Neural cell (in vitro differentiated cells): ENCODE data around the gene TUBE1. TPM values are rescaled to one million over a fixed set of nuclear protein-coding genes. Genes with fewer than 3 reads are reported as not detected.

Source experiments
- H2AFZ ChIP-seq: fragments of 200-600, 300-800 bp; sonication (generic), shearing (Covaris generic); 2 replicates; pipeline ENCODE4 v1.6.0; 2014; ENCODE audit warnings: low read depth, mild to moderate bottlenecking, antibody characterized with exemption, low read length, moderate library complexity
- H3F3A ChIP-seq: fragments of 200-600 bp; shearing (Covaris generic); 2 replicates; pipeline ENCODE4 v1.6.1; 2016; ENCODE audit warnings: mild to moderate bottlenecking, moderate library complexity, mixed read lengths, antibody characterized with exemption, low read length; ENCODE audit not compliant: insufficient read depth, poor library complexity, severe bottlenecking
- H3K27ac ChIP-seq: fragments of 200-600, 300-800 bp; sonication (generic), shearing (Covaris generic); 2 replicates; pipeline ENCODE4 v1.5.1; 2014; ENCODE audit warnings: mild to moderate bottlenecking, low read length, moderate library complexity
- H3K27me3 ChIP-seq: fragments of 300-800, 200-600 bp; sonication (generic), shearing (Covaris generic); 2 replicates; pipeline ENCODE4 v1.6.0; 2014; ENCODE audit warnings: mild to moderate bottlenecking, low read depth, low read length, moderate library complexity; ENCODE audit not compliant: insufficient read depth
- H3K36me3 ChIP-seq: fragments of 300-800, 200-600 bp; sonication (generic), shearing (Covaris generic); 2 replicates; pipeline ENCODE4 v1.5.1; 2014; ENCODE audit warnings: mild to moderate bottlenecking, antibody characterized with exemption, low read length, moderate library complexity; ENCODE audit not compliant: insufficient read depth
- H3K4me2 ChIP-seq: fragments of 300-800, 200-600 bp; sonication (generic), shearing (Covaris generic); 2 replicates; pipeline ENCODE4 v1.6.0; 2014; ENCODE audit warnings: mild to moderate bottlenecking, low read length
- H3K4me3 ChIP-seq: fragments of 300-800, 200-600 bp; sonication (generic), shearing (Covaris generic); 2 replicates; pipeline ENCODE4 v1.5.1; 2014; ENCODE audit warnings: mild to moderate bottlenecking, low read length, moderate library complexity
- H3K79me2 ChIP-seq: fragments of 200-600 bp; shearing (Covaris generic); replicated peaks from 2 replicates; pipeline ENCODE4 v1.6.0; 2014; ENCODE audit warnings: mild to moderate bottlenecking, low read length, moderate library complexity; ENCODE audit not compliant: insufficient read depth
- H3K9ac ChIP-seq: fragments of 300-800, 200-600 bp; sonication (generic), shearing (Covaris generic); 2 replicates; pipeline ENCODE4 v1.6.1; 2016; ENCODE audit warnings: mild to moderate bottlenecking, low read length, mixed read lengths
- H3K9me2 ChIP-seq: fragments of 200-600 bp; shearing (Covaris generic); 2 replicates; pipeline ENCODE4 v1.6.1; 2016; ENCODE audit warnings: mild to moderate bottlenecking, low read length, mixed read lengths; ENCODE audit not compliant: insufficient read depth
- H3K9me3 ChIP-seq: fragments of 200-600, 300-800 bp; sonication (generic), shearing (Covaris generic); 2 replicates; pipeline ENCODE4 v1.6.1; 2016; ENCODE audit warnings: mild to moderate bottlenecking, mixed run types, low read length, moderate library complexity, mixed read lengths
- H4K20me1 ChIP-seq: fragments of 200-600 bp; shearing (Covaris generic); 2 replicates; pipeline ENCODE4 v1.6.1; 2016; ENCODE audit warnings: mild to moderate bottlenecking, mixed run types; ENCODE audit not compliant: insufficient read depth
- CTCF ChIP-seq: fragments of 450-650 bp; IDR thresholded peaks from 2 replicates; pipeline ENCODE4 v1.5.1; 2014; ENCODE audit warnings: antibody characterized with exemption, mild to moderate bottlenecking, moderate library complexity; ENCODE audit not compliant: poor library complexity, severe bottlenecking
- EP300 ChIP-seq: fragments of 450-650 bp; conservative IDR thresholded peaks from 2 replicates; pipeline ENCODE4 v1.6.1; 2014; ENCODE audit warnings: antibody characterized with exemption, mild to moderate bottlenecking, moderate library complexity; ENCODE audit not compliant: poor library complexity, severe bottlenecking
- EZH2 ChIP-seq: fragments of 200-600, 300-800 bp; shearing (Covaris generic), sonication (generic); IDR thresholded peaks from 2 replicates; pipeline ENCODE4 v1.6.1; 2014; ENCODE audit warnings: antibody characterized with exemption, low read length, borderline replicate concordance, mild to moderate bottlenecking; ENCODE audit not compliant: insufficient read depth, poor library complexity, severe bottlenecking
- MXI1 ChIP-seq: fragments of 450-650 bp; conservative IDR thresholded peaks from 2 replicates; pipeline ENCODE4 v1.6.1; 2014; ENCODE audit warnings: antibody characterized with exemption, mild to moderate bottlenecking; ENCODE audit not compliant: poor library complexity, severe bottlenecking
- POLR2AphosphoS5 ChIP-seq: IDR thresholded peaks from 2 replicates; pipeline ENCODE4 v1.6.1; 2012
- RAD21 ChIP-seq: fragments of 450-650 bp; conservative IDR thresholded peaks from 2 replicates; pipeline ENCODE4 v1.6.1; 2014; ENCODE audit warnings: antibody characterized with exemption, mild to moderate bottlenecking, moderate library complexity
- SMC3 ChIP-seq: fragments of 450-650 bp; conservative IDR thresholded peaks from 2 replicates; pipeline ENCODE4 v1.6.1; 2014; ENCODE audit warnings: antibody characterized with exemption, mild to moderate bottlenecking, moderate library complexity; ENCODE audit not compliant: poor library complexity
- TAF1 ChIP-seq: IDR thresholded peaks from 2 replicates; pipeline ENCODE4 v1.6.1; 2012; ENCODE audit warnings: low read depth
- polyA plus RNA-seq: library from polyadenylated mRNA; depleted of rRNA; stranded (reverse); fragments of >200 nt; gene quantifications from 2 replicates; pipeline ENCODE4 v1.2.3, GENCODE V29; 2014
- TF ChIP-seq, protein P1 (sequence below): IDR thresholded peaks from 2 replicates; pipeline ENCODE4 v1.6.1; 2012; ENCODE audit warnings: borderline replicate concordance

The TUBE1 gene
- polyA plus RNA-seq, 1 donor from 2014 or later: 180 TPM

GRCh38 chr6:112040956-112041355, 46.3 kb downstream of the TUBE1 start:
- Histone ChIP-seq H3K9me2 (no peaks in the 10 kb centered on the region), H3K4me3 (no peak overlapping the region), H3K4me2 (no peak overlapping the region), H3K27ac (no peak overlapping the region), H3K36me3 (no peaks in the 10 kb centered on the region), H3K9me3 (no peaks in the 10 kb centered on the region), H4K20me1 (no peaks in the 10 kb centered on the region), H3F3A (no peaks in the 10 kb centered on the region), H3K79me2 (no peaks in the 10 kb centered on the region), H3K9ac (no peak overlapping the region), H2AFZ (no peak overlapping the region), H3K27me3 (no peaks in the 10 kb centered on the region)
- TF ChIP-seq CTCF (no peak), SMC3 (no peak), POLR2AphosphoS5 (no peak), TAF1 (no peak), MXI1 (no peak), RAD21 (no peak), EZH2 (no peak), EP300 (no peak)
- TF ChIP-seq, protein P1, sequence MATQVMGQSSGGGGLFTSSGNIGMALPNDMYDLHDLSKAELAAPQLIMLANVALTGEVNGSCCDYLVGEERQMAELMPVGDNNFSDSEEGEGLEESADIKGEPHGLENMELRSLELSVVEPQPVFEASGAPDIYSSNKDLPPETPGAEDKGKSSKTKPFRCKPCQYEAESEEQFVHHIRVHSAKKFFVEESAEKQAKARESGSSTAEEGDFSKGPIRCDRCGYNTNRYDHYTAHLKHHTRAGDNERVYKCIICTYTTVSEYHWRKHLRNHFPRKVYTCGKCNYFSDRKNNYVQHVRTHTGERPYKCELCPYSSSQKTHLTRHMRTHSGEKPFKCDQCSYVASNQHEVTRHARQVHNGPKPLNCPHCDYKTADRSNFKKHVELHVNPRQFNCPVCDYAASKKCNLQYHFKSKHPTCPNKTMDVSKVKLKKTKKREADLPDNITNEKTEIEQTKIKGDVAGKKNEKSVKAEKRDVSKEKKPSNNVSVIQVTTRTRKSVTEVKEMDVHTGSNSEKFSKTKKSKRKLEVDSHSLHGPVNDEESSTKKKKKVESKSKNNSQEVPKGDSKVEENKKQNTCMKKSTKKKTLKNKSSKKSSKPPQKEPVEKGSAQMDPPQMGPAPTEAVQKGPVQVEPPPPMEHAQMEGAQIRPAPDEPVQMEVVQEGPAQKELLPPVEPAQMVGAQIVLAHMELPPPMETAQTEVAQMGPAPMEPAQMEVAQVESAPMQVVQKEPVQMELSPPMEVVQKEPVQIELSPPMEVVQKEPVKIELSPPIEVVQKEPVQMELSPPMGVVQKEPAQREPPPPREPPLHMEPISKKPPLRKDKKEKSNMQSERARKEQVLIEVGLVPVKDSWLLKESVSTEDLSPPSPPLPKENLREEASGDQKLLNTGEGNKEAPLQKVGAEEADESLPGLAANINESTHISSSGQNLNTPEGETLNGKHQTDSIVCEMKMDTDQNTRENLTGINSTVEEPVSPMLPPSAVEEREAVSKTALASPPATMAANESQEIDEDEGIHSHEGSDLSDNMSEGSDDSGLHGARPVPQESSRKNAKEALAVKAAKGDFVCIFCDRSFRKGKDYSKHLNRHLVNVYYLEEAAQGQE: no peak

GRCh38 chr6:112039431-112039770, 47.9 kb downstream of the TUBE1 start:
- H3K4me3 ChIP-seq: no peak overlapping the region
- no peaks in the 10 kb centered on the region for H3K9me3 ChIP-seq
- no peaks in the 10 kb centered on the region for H4K20me1 ChIP-seq
- TF ChIP-seq CTCF: no peak
- H3K27me3 ChIP-seq: no peaks in the 10 kb centered on the region
- no peak overlapping the region for H3K4me2 ChIP-seq
- no peaks in the 10 kb centered on the region for H3K36me3 ChIP-seq
- H3K9me2 ChIP-seq: no peaks in the 10 kb centered on the region
- H3K9ac ChIP-seq: no peak overlapping the region
- no peaks in the 10 kb centered on the region for H3F3A ChIP-seq
- H3K79me2 ChIP-seq: no peaks in the 10 kb centered on the region
- H3K27ac ChIP-seq: no peak overlapping the region
- H2AFZ ChIP-seq: no peak overlapping the region
